Thyroid gland (tissue), 4 donors: Measurements from ENCODE around the gene GRAMD4.

ENCODE experiments used
- POLR2A ChIP-seq, 2 donors: fragments of 450-650 bp; IDR thresholded peaks; one replicate each; pipeline ENCODE4 v1.6.1; 2017; ENCODE audit warnings: antibody characterized with exemption in 2 of 2, mild to moderate bottlenecking in 2 of 2, moderate library complexity in 1 of 2
- TF ChIP-seq, protein P1 (sequence below), 6 experiments: fragments of 200-600 bp in 3 of 6; fragments of 450-650 bp in 3 of 6; sonication (generic) in 3 of 6; IDR thresholded peaks; one replicate each; pipeline ENCODE4 v1.5.1; 2016 to 2019; ENCODE audit warnings: antibody characterized with exemption in 6 of 6, mild to moderate bottlenecking in 2 of 6, inconsistent platforms in 1 of 6, moderate library complexity in 1 of 6

DNA sequence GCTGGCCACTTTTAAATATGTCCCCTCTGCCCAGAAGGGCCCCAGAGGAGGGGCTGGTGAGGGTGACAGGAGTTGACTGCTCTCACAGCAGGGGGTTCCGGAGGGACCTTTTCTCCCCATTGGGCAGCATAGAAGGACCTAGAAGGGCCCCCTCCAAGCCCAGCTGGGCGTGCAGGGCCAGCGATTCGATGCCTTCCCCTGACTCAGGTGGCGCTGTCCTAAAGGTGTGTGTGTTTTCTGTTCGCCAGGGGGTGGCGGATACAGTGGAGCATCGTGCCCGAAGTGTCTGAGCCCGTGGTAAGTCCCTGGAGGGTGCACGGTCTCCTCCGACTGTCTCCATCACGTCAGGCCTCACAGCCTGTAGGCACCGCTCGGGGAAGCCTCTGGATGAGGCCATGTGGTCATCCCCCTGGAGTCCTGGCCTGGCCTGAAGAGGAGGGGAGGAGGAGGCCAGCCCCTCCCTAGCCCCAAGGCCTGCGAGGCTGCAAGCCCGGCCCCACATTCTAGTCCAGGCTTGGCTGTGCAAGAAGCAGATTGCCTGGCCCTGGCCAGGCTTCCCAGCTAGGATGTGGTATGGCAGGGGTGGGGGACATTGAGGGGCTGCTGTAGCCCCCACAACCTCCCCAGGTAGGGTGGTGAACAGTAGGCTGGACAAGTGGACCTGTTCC lies 46.5 kb downstream of the GRAMD4 start:
- TF ChIP-seq, protein P1, sequence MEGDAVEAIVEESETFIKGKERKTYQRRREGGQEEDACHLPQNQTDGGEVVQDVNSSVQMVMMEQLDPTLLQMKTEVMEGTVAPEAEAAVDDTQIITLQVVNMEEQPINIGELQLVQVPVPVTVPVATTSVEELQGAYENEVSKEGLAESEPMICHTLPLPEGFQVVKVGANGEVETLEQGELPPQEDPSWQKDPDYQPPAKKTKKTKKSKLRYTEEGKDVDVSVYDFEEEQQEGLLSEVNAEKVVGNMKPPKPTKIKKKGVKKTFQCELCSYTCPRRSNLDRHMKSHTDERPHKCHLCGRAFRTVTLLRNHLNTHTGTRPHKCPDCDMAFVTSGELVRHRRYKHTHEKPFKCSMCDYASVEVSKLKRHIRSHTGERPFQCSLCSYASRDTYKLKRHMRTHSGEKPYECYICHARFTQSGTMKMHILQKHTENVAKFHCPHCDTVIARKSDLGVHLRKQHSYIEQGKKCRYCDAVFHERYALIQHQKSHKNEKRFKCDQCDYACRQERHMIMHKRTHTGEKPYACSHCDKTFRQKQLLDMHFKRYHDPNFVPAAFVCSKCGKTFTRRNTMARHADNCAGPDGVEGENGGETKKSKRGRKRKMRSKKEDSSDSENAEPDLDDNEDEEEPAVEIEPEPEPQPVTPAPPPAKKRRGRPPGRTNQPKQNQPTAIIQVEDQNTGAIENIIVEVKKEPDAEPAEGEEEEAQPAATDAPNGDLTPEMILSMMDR (IDR thresholded peaks at IDR 0.05) = no peak
- TF ChIP-seq POLR2A (IDR thresholded peaks at IDR 0.05) = no peak
